DOHH2 (cell line): Measurements from ENCODE around the gene TSHZ3.

Experiments used
- CTCF ChIP-seq: fragments of 200-600 bp; sonication (generic); IDR thresholded peaks from one replicate; pipeline ENCODE4 v1.5.1; 2014; ENCODE audit warnings: antibody characterized with exemption, mild to moderate bottlenecking, low read depth, low read length; ENCODE audit not compliant: poor library complexity, severe bottlenecking
- EZH2phosphoT487 ChIP-seq: fragments of 200-600 bp; sonication (generic); IDR thresholded peaks from 2 replicates; pipeline ENCODE4 v1.6.1; 2017; ENCODE audit warnings: borderline replicate concordance, mild to moderate bottlenecking, antibody characterized with exemption, low read length, moderate library complexity, mixed read lengths

GRCh38 chr19:31389874-31390273 is 40.6 kb upstream of the TSHZ3 start:
- TF ChIP-seq CTCF (no peak), EZH2phosphoT487 (no peak)
